Calu3 (cell line): ENCODE data around the gene KIAA0825. TPM values are rescaled to one million over a fixed set of nuclear protein-coding genes. Genes with fewer than 3 reads are reported as not detected.

Experiments used
- BruUV-seq: library from RNA; stranded (reverse); fragments of 400-500 nt; replicated peaks from 2 replicates; lab custom pipeline; 2021; lab: Mats Ljungman, UMichigan
- CTCF ChIA-PET: fragments of 300-600 bp; sonication (Branson Sonifier 250); formaldehyde crosslinking; loops from one replicate; lab custom pipeline; 2022; ENCODE audit warnings: antibody characterized with exemption; lab: Charles Lee
- DNase-seq: peaks from one replicate; pipeline ENCODE4 v3.0.0; 2022
- H3K27ac Mint-ChIP-seq: one replicate; pipeline ENCODE4 v1.8.0; 2022; ENCODE audit warnings: mixed read lengths; ENCODE audit not compliant: unreplicated experiment
- H3K27me3 Mint-ChIP-seq: one replicate; pipeline ENCODE4 v1.8.0; 2022; ENCODE audit warnings: mixed read lengths; ENCODE audit not compliant: unreplicated experiment
- H3K36me3 Mint-ChIP-seq: one replicate; pipeline ENCODE4 v1.8.0; 2022; ENCODE audit warnings: mild to moderate bottlenecking, moderate library complexity, mixed read lengths; ENCODE audit not compliant: insufficient read depth, unreplicated experiment
- H3K4me1 Mint-ChIP-seq: one replicate; pipeline ENCODE4 v1.8.0; 2022; ENCODE audit warnings: mild to moderate bottlenecking, low read depth, mixed read lengths; ENCODE audit not compliant: unreplicated experiment
- H3K4me3 Mint-ChIP-seq: one replicate; pipeline ENCODE4 v1.8.0; 2022; ENCODE audit warnings: mild to moderate bottlenecking, low read depth, moderate library complexity, mixed read lengths; ENCODE audit not compliant: unreplicated experiment
- H3K9me3 Mint-ChIP-seq: one replicate; pipeline ENCODE4 v1.8.0; 2022; ENCODE audit warnings: low read depth, mixed read lengths; ENCODE audit not compliant: unreplicated experiment
- CTCF ChIP-seq: fragments of 200-600 bp; IDR thresholded peaks from one replicate; pipeline ENCODE4 v1.8.0; 2022; ENCODE audit warnings: antibody characterized with exemption; ENCODE audit not compliant: unreplicated experiment
- intact Hi-C: fragments of 100-400 bp; cut with micrococcal nuclease; formaldehyde crosslinking; loops from one replicate; pipeline ENCODE4 v1.10.0; 2022; ENCODE audit not compliant: unreplicated experiment
- total RNA-seq: library from RNA; stranded (reverse); gene quantifications from 2 replicates; pipeline ENCODE4 v1.2.3, GENCODE V29; 2022

The KIAA0825 gene
- total RNA-seq, 1 experiment from 2014 or later, result 1.9 TPM

GRCh38 chr5:94391996-94392395, 226.4 kb downstream of the KIAA0825 start:
- H3K27ac Mint-ChIP-seq, result no peak overlapping the region
- no peak overlapping the region for H3K4me3 Mint-ChIP-seq
- H3K36me3 Mint-ChIP-seq, result no peaks in the 10 kb centered on the region
- H3K27me3 Mint-ChIP-seq, result peaks cover 8% of the 10 kb centered on the region
- TF ChIP-seq CTCF, result no peak
- no peaks in the 10 kb centered on the region for H3K4me1 Mint-ChIP-seq
- CTCF ChIA-PET, result no interaction called here
- no peaks in the 10 kb centered on the region for H3K9me3 Mint-ChIP-seq
- no TSS peak for BruUV-seq
- intact Hi-C loops, result no loop called here
- DNase-seq, result no peak

GRCh38 chr5:94389515-94389899, 228.9 kb downstream of the KIAA0825 start:
- TF ChIP-seq CTCF, result no peak
- no TSS peak for BruUV-seq

GRCh38 chr5:94388773-94389514, 229.5 kb downstream of the KIAA0825 start:
- Mint-ChIP-seq H3K4me3 (no peak overlapping the region), H3K9me3 (no peaks in the 10 kb centered on the region), H3K4me1 (no peaks in the 10 kb centered on the region), H3K27ac (no peak overlapping the region), H3K27me3 (no peaks in the 10 kb centered on the region), H3K36me3 (no peaks in the 10 kb centered on the region)
- intact Hi-C loops, result no loop called here
- no TSS peak for BruUV-seq
- no peak for TF ChIP-seq CTCF
- no peak for DNase-seq
- CTCF ChIA-PET, result interaction anchor here (0.6 kb wide), 1 partner anchor 151 kb away, joined by 3 read pairs; no protein-coding TSS in a partner anchor

More at GRCh38 chr5:94389515-94389899, 228.9 kb downstream of the KIAA0825 start:
- Mint-ChIP-seq H3K9me3 (no peaks in the 10 kb centered on the region), H3K4me1 (no peaks in the 10 kb centered on the region), H3K27ac (no peak overlapping the region), H3K4me3 (no peak overlapping the region), H3K36me3 (no peaks in the 10 kb centered on the region), H3K27me3 (no peaks in the 10 kb centered on the region)
- DNase-seq, result no peak
- intact Hi-C loops, result no loop called here
- CTCF ChIA-PET, result no interaction called here

GRCh38 chr5:94385767-94386166, 232.6 kb downstream of the KIAA0825 start:
- H3K4me1 Mint-ChIP-seq, result no peaks in the 10 kb centered on the region
- intact Hi-C loops, result no loop called here

More at GRCh38 chr5:94385767-94386166, 232.6 kb downstream of the KIAA0825 start:
- Mint-ChIP-seq H3K27ac (no peak overlapping the region), H3K36me3 (no peaks in the 10 kb centered on the region), H3K4me3 (no peak overlapping the region), H3K27me3 (no peaks in the 10 kb centered on the region), H3K9me3 (no peaks in the 10 kb centered on the region)
- TF ChIP-seq CTCF, result no peak
- CTCF ChIA-PET, result no interaction called here
- no TSS peak for BruUV-seq
- DNase-seq, result no peak
